Measurements from ENCODE around the gene EIF2A.
"Not testable (repeated sequence)": the region's sequence is repeated elsewhere in the genome, so short reads cannot be mapped to it uniquely, and the experiment has no call there.

EIF2A gene

GRCh38 chr3:150546226-150547044 lies at the start of gene EIF2A, which contains the start of gene SERP1:
Gene EIF2A (plus strand): TSS chr3:150546787. CDS start chr3:150546803, 16 bp downstream.
Gene SERP1 (minus strand): TSS chr3:150546496. CDS start chr3:150546135, 361 bp downstream.
- TF ChIP-seq, protein P1, sequence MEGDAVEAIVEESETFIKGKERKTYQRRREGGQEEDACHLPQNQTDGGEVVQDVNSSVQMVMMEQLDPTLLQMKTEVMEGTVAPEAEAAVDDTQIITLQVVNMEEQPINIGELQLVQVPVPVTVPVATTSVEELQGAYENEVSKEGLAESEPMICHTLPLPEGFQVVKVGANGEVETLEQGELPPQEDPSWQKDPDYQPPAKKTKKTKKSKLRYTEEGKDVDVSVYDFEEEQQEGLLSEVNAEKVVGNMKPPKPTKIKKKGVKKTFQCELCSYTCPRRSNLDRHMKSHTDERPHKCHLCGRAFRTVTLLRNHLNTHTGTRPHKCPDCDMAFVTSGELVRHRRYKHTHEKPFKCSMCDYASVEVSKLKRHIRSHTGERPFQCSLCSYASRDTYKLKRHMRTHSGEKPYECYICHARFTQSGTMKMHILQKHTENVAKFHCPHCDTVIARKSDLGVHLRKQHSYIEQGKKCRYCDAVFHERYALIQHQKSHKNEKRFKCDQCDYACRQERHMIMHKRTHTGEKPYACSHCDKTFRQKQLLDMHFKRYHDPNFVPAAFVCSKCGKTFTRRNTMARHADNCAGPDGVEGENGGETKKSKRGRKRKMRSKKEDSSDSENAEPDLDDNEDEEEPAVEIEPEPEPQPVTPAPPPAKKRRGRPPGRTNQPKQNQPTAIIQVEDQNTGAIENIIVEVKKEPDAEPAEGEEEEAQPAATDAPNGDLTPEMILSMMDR (IDR thresholded peaks at IDR 0.05; ENCODE audit: borderline replicate concordance, control extremely low read depth, extremely low read depth, insufficient read depth, missing control alignments) = no peak
- in situ Hi-C loops (cut with MboI; ENCODE audit: low sequenced_read_pairs, unreplicated experiment) = loop anchor here (25.0 kb wide), 1 partner anchor 166 kb away; the partner anchor contains the start of gene ERICH6
- DNase-seq (ENCODE audit: low spot score) = peak; percentile 95

- in situ Hi-C loops (cut with MboI; ENCODE audit: low sequenced_read_pairs, unreplicated experiment) = loop anchor here (10.0 kb wide), 1 partner anchor 273 kb away; no protein-coding TSS in a partner anchor
- no peak for DNase-seq (ENCODE audit: low spot score)
- TF ChIP-seq, protein P1 (IDR thresholded peaks at IDR 0.05; ENCODE audit: borderline replicate concordance, control extremely low read depth, extremely low read depth, insufficient read depth, missing control alignments) = no peak
These were observed 48.6 kb upstream of the EIF2A start for GRCh38 chr3:150497956-150498355.

GRCh38 chr3:150500960-150501359 lies 45.6 kb upstream of the EIF2A start:
- in situ Hi-C loops (cut with MboI; ENCODE audit: low sequenced_read_pairs, unreplicated experiment) = loop anchor here (25.0 kb wide), 1 partner anchor 361 kb away; no protein-coding TSS in a partner anchor
- not testable (repeated sequence) for DNase-seq (ENCODE audit: low spot score)

GRCh38 chr3:150503402-150504099 lies 43.0 kb upstream of the EIF2A start:
- DNase-seq (ENCODE audit: low spot score) = no peak
- TF ChIP-seq, protein P1 (IDR thresholded peaks at IDR 0.05; ENCODE audit: borderline replicate concordance, control extremely low read depth, extremely low read depth, insufficient read depth, missing control alignments) = no peak
- in situ Hi-C loops (cut with MboI; ENCODE audit: low sequenced_read_pairs, unreplicated experiment) = loop anchor here (25.0 kb wide), 1 partner anchor 359 kb away; no protein-coding TSS in a partner anchor

- TF ChIP-seq, protein P1 (IDR thresholded peaks at IDR 0.05; ENCODE audit: borderline replicate concordance, control extremely low read depth, extremely low read depth, insufficient read depth, missing control alignments) = no peak
- in situ Hi-C loops (cut with MboI; ENCODE audit: low sequenced_read_pairs, unreplicated experiment) = loop anchor here (25.0 kb wide), 1 partner anchor 358 kb away; no protein-coding TSS in a partner anchor
- DNase-seq (ENCODE audit: low spot score) = no peak
These were observed 42.1 kb upstream of the EIF2A start for GRCh38 chr3:150504483-150504882.

DNA sequence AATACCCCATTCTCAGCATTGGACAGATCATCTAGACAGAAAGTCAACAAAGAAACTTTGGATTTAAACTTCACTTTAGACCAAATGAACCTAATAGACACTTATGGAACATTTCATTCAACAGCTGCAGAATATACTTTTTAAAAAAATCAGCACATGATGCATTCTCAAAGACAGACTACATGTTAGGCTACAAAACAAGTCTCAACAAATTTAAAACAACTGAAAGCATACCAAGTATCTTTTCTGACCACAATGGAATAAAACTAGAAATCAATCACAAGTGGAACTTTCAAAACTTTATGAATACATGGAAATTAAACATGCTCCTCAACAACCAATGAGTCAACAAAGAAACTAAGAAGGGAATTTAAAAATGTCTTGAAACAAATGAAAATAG lies 38.2 kb upstream of the EIF2A start:
- in situ Hi-C loops (cut with MboI; ENCODE audit: low sequenced_read_pairs, unreplicated experiment) = loop anchor here (25.0 kb wide), 1 partner anchor 354 kb away; no protein-coding TSS in a partner anchor

More for the DNA sequence above, 38.2 kb upstream of the EIF2A start:
- DNase-seq (ENCODE audit: low spot score) = no peak
- TF ChIP-seq, protein P1 (IDR thresholded peaks at IDR 0.05; ENCODE audit: borderline replicate concordance, control extremely low read depth, extremely low read depth, insufficient read depth, missing control alignments) = no peak

All from GM13976 (cell line).